ENCODE data around the gene PANX3. TPM values are rescaled to one million over a fixed set of nuclear protein-coding genes. Genes with fewer than 3 reads are reported as not detected.

PANX3 gene
- total and polyA plus RNA-seq, 2 experiments from 2014 or later: 0.25 TPM; not detected in 1

GRCh38 chr11:124640666-124641065 is 29.4 kb downstream of the PANX3 start:
- no peak overlapping the region for H2AFZ ChIP-seq
- H4K20me1 ChIP-seq (ENCODE audit: insufficient read depth, poor library complexity, severe bottlenecking): no peaks in the 10 kb centered on the region
- no peak overlapping the region for H3K4me3 ChIP-seq
- H3K9me3 ChIP-seq (ENCODE audit: low read depth): no peaks in the 10 kb centered on the region
- H3K79me2 ChIP-seq: no peaks in the 10 kb centered on the region
- no peaks in the 10 kb centered on the region for H3K27me3 ChIP-seq
- H3K4me2 ChIP-seq: no peak overlapping the region
- H3K4me1 ChIP-seq (ENCODE audit: insufficient read depth): peaks cover 3% of the 10 kb centered on the region
- H3K9me2 ChIP-seq (replicated peaks; ENCODE audit: insufficient read depth): no peaks in the 10 kb centered on the region
- TF ChIP-seq CTCF (IDR thresholded peaks at IDR 0.05; ENCODE audit: poor library complexity) (no peak), EZH2phosphoT487 (IDR thresholded peaks at IDR 0.05; ENCODE audit: low read depth, severe bottlenecking, unreplicated experiment) (no peak), EZH2 (IDR thresholded peaks at IDR 0.05; ENCODE audit: borderline replicate concordance) (no peak)
- 84% methylated on average over 5 of the region's 5 CpGs for WGBS (ENCODE audit: low lambda C conversion rate, missing lambda C conversion rate)
- H3K36me3 ChIP-seq (replicated peaks; ENCODE audit: insufficient read depth, low read depth): no peaks in the 10 kb centered on the region
- DNase-seq (ENCODE audit: low spot score): no peak
- H3K27ac ChIP-seq: no peak overlapping the region

DNA sequence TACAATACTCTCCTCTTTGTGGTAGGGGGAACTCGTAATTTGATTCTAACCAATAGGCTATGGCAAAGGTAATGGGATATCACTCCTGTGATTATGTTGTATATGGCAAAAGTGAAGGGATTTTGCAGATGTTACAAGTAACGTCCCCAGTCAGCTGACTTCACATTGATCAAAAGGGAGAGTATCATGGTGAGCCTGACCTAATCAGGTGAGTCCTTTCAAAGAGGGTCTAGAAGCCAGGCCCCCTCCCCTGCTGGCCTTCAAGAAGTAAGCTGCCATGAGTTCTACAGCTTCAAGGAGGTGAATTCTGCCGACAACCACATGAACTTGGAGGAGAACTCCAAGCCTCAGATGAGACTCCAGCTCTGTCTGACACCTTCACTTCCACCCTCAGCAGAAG is 31.4 kb downstream of the PANX3 start:
- no peak overlapping the region for H3K4me2 ChIP-seq
- H3K36me3 ChIP-seq (replicated peaks; ENCODE audit: insufficient read depth, low read depth): no peaks in the 10 kb centered on the region
- no peaks in the 10 kb centered on the region for H3K9me3 ChIP-seq (ENCODE audit: low read depth)
- H4K20me1 ChIP-seq (ENCODE audit: insufficient read depth, poor library complexity, severe bottlenecking): no peaks in the 10 kb centered on the region
- H3K27me3 ChIP-seq: no peaks in the 10 kb centered on the region
- H3K9me2 ChIP-seq (replicated peaks; ENCODE audit: insufficient read depth): no peaks in the 10 kb centered on the region
- H2AFZ ChIP-seq: no peak overlapping the region
- WGBS (ENCODE audit: low lambda C conversion rate, missing lambda C conversion rate): 94% methylated on average over 3 of the region's 3 CpGs
- H3K27ac ChIP-seq: no peak overlapping the region
- H3K4me1 ChIP-seq (ENCODE audit: insufficient read depth): peaks cover 3% of the 10 kb centered on the region
- TF ChIP-seq EZH2 (IDR thresholded peaks at IDR 0.05; ENCODE audit: borderline replicate concordance) (no peak), CTCF (IDR thresholded peaks at IDR 0.05; ENCODE audit: poor library complexity) (no peak), EZH2phosphoT487 (IDR thresholded peaks at IDR 0.05; ENCODE audit: low read depth, severe bottlenecking, unreplicated experiment) (no peak)
- no peaks in the 10 kb centered on the region for H3K79me2 ChIP-seq
- no peak overlapping the region for H3K4me3 ChIP-seq
- no peak for DNase-seq (ENCODE audit: low spot score)

DNA sequence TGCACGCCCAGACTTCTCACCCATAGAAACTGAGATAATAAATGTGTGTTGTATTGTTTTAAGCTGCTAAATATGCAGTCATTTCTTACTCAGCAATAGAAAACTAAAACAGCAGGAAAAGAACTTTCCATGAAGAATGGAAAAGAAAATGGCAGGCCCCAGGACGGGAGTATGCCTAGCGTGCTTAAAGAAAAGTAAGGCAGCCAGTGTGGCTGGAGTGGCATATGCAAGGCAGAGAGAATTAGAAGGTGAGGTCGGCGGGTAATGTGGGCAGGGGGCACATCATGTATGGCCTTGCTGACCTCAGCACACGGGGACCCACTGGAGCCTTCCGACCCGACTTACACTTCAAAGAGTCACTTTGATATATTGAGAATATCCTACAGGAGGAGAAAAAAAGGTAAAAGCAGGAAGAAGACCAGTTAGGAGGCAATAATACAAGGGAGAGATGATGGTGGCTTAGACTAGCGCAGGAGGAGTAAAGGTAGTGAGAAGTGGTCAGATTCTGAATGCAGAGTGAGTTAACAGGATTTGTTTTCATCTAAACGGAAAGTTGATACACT is 31.9 kb downstream of the PANX3 start:
- no peak for DNase-seq (ENCODE audit: low spot score)
- H3K79me2 ChIP-seq: no peaks in the 10 kb centered on the region
- no peaks in the 10 kb centered on the region for H4K20me1 ChIP-seq (ENCODE audit: insufficient read depth, poor library complexity, severe bottlenecking)
- H3K4me2 ChIP-seq: no peak overlapping the region
- H3K4me1 ChIP-seq (ENCODE audit: insufficient read depth): peaks cover 3% of the 10 kb centered on the region
- H3K9me2 ChIP-seq (replicated peaks; ENCODE audit: insufficient read depth): no peaks in the 10 kb centered on the region
- no peaks in the 10 kb centered on the region for H3K27me3 ChIP-seq
- TF ChIP-seq CTCF (IDR thresholded peaks at IDR 0.05; ENCODE audit: poor library complexity) (no peak), EZH2 (IDR thresholded peaks at IDR 0.05; ENCODE audit: borderline replicate concordance) (no peak), EZH2phosphoT487 (IDR thresholded peaks at IDR 0.05; ENCODE audit: low read depth, severe bottlenecking, unreplicated experiment) (no peak)
- no peaks in the 10 kb centered on the region for H3K9me3 ChIP-seq (ENCODE audit: low read depth)
- H3K27ac ChIP-seq: peak overlapping the region; percentile 20
- H3K4me3 ChIP-seq: no peak overlapping the region
- no peak overlapping the region for H2AFZ ChIP-seq
- 87% methylated on average over 10 of the region's 10 CpGs for WGBS (ENCODE audit: low lambda C conversion rate, missing lambda C conversion rate)
- no peaks in the 10 kb centered on the region for H3K36me3 ChIP-seq (replicated peaks; ENCODE audit: insufficient read depth, low read depth)

Measured in hepatocyte (in vitro differentiated cells).